ENCODE results near the gene ASAP3. TPM values are rescaled to one million over a fixed set of nuclear protein-coding genes. Genes with fewer than 3 reads are reported as not detected.
A peak's percentile ranks its signal among the peaks of the same experiment; 100 is the strongest.
"Not testable (repeated sequence)": the region's sequence is repeated elsewhere in the genome, so short reads cannot be mapped to it uniquely, and the experiment has no call there.

Gene ASAP3
- polyA plus RNA-seq, 12 donors = 28.5 to 64.5 (median 51.3) TPM; not detected in 1

DNA sequence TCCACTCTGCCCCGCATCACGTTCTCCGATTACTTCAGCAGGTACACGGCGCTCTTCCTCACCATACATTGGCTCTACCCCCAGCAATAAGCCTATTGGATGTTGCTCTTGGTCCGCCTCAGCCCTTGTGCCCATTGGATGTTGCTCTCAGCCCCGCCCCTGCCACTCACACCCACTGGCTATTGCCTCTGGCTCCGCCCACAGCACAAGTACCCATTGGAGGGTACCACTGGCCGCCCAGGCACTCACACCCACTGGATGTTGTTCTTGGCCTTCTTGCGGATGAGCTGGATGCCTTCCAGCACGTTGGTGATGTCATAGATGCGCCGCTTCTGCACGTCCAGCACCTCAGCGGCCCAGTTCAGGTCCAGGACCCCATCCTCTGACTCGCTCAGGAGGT lies 37.6 kb upstream of the ASAP3 start:
- no peak for DNase-seq

DNA sequence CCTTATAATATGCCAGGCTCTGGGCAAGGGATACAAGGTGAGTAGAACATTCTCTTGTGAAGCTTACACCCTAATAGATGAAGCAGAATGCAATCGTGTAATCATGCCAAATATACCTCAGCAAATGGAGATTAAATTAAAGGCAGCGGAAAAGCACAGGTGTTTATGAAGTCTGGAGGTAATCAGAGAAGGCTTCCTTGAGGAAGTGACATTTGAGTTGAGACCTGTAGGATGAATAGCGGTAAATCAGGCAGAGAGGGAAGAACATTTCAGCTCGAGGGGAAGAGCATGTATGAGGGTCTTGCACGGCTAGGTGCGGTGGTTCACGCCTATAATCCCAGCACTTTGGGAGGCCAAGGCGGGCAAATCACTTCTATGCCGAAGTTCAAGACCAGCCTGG lies 33.6 kb upstream of the ASAP3 start:
- no peak for DNase-seq

- DNase-seq = no peak
These were observed 31.9 kb upstream of the ASAP3 start for GRCh38 chr1:23515905-23516304.

GRCh38 chr1:23514111-23514679 lies 30.2 kb upstream of the ASAP3 start:
- DNase-seq = no peak

- DNase-seq = no peak
These were observed 25.9 kb upstream of the ASAP3 start for GRCh38 chr1:23509896-23510295.

DNA sequence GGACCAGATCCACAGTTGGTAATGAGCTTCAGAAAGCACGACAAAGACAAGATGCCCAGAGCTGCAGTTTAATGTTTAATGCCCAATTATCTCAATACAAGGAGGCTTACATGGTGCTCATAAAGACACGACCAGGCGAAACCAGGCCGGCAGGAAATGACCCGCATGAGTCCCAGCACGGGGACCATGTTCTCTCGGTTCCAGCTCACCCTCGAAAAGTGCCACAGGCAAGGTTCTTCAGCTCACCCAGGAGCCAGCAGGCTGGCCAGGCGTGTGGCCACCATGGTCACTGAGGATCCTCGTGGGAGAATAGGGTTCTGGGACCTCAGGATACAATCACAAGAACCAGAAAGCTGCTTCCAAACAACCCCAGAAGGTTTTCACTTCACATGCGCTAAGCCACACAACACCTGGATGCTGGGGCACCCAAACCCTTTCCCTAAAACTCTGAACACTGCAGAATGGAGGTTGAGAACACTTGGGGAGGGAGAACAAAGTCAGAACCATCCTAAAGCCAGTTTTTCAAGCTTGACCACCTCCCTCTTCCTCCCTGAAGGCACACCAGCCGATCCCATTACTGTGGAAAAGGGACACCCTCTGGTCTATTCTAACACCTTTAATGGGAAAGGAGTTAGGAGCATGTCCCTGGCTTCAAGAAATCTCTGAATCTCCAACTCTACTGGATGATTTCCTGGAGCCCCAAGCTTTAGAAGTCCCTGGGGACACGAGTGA lies 22.6 kb upstream of the ASAP3 start:
- DNase-seq = no peak

DNA sequence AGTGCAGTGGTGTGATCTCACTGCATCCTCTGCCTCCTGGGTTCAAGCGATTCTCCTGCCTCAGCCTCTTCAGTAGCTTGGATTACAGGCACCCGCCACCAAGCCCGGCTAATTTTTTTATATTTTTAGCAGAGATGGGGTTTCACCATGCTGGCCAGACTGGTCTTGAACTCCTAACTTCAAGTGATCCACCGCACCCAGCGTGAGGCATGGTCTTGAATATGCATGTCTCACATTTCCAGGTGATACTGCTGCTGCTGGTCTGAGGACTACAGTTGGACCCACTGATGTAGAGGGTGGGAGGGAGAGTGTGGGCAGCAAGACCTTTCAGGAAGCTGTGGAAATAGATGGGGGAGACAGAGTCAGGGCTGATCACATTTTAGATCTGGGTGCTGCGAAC lies 21.9 kb upstream of the ASAP3 start:
- DNase-seq = no peak

- DNase-seq = not testable (repeated sequence)
These were observed 20.2 kb upstream of the ASAP3 start for GRCh38 chr1:23504156-23504555.

- no peak for DNase-seq
These were observed 19.0 kb upstream of the ASAP3 start for GRCh38 chr1:23502951-23503350.

- DNase-seq = no peak
These were observed 16.5 kb upstream of the ASAP3 start for GRCh38 chr1:23500466-23500865.

DNA sequence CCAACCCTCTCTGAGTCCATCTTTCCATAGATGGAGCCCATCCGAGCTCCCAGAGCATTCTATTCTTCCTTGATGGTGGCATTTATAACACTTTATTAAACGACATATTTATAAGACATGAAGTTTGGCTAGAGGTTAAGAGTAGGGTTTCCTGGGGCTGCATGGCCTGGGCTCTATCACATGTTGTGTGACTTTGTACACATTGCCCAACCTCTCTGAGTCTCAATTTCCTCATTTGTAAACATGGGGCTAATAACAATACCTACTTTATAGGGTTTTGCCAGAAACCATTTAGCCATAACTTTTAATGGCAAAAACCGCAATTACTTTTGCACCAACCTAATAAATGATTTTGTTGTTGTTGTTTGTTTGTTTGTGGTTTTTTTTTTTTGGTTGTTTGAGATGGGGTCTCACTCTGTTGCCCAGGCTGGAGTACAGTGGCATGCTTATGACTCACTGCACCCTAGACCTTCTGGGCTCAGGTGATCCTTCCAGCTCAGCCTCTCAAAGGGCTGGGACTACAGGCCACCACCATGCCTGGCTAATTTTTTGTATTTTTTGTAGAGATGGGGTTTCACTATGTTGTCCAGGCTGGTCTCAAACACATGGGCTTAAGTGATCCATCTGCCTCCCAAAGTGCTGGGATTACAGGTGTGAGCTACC lies 13.9 kb upstream of the ASAP3 start:
- DNase-seq = no peak

DNA sequence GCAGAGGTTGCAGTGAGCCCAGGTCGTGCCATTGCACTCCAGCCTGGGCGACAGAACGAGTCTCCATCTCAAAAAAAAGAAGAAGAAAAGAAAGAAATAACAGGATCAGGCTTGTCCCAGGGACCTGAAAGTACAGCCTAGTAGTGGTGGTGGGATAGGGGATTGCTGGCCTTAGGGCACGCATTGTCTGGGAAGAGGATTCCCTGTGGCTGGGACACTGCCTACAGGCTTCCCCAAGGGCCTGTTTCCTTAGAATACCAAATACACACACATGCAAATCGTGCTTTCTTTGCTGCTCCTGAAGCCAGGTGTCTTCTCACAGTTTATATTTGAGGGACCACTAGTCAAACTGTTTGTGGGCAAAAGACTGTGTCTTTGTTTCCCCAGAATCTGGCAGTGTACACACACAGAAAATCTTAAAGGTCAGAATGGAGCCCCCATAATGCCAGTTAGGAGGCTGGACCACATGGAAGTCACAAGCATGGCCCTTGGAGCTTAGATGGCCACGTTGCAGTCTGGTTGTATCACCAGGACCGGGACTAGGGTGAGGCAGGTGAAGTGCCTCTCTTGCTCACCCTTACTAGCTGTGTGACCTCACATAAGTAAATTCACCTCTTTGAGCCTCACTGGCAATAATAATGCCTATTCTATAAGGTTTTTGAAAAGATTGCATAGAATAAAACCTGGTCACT lies 12.7 kb upstream of the ASAP3 start:
- no peak for DNase-seq

- not testable (repeated sequence) for DNase-seq
These were observed 10.9 kb upstream of the ASAP3 start for GRCh38 chr1:23494836-23495235.

DNA sequence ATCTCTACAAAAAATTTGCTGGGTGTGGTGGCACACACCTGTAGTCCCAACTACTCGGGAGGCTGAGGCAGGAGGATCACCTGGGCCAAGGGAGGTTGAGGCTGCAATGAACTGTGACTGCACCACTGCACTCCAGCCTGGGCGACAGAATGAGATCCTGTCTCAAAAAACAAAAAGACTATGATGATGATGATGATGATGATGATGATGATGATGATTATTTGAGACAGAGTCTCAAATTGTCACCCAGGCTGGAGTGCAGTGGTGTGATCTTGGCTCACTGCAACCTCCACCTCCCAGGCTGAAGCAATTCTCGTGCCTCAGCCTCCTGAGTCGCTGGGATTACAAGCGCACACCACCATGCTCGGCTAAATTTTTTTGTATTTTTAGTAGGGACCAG lies 8.8 kb upstream of the ASAP3 start:
- DNase-seq = not testable (repeated sequence)

GRCh38 chr1:23492132-23492720 lies 8.2 kb upstream of the ASAP3 start:
- no peak for DNase-seq

DNA sequence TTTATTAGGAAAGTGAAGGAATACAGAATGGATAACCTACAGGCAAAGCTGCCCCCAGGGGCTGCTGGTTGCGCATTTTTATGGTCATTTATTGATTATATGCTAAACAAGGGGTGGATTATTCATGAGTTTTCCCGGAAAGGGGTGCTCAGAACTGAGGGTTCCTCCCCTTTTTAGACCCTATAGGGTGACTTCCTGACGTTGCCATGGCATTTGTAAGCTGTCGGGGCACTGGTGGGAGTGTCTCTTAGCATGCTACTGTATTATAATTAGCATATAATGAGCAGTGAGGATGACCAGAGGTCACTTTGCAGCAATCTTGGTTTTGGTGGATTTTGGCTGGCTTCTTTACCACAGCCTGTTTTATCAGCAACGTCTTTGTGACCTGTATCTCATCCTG lies 5.9 kb upstream of the ASAP3 start:
- no peak for DNase-seq

DNA sequence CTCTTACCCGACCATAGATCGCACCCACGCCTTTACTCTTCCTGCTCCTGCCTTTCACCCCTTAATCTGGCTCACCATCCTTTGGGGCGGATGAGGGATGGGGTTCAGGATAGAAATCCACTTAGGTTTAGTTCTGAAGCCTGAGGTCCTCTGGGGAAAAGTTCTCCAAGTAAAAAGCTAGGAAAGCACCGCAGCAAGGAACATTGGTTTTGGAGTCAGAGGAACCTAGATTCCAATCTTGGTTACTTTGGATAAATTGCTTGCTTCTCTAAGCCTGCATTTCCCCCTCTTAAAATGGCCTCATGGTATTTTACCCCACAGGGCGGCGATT lies 988 bp upstream of the ASAP3 start:
- DNase-seq = no peak

DNA sequence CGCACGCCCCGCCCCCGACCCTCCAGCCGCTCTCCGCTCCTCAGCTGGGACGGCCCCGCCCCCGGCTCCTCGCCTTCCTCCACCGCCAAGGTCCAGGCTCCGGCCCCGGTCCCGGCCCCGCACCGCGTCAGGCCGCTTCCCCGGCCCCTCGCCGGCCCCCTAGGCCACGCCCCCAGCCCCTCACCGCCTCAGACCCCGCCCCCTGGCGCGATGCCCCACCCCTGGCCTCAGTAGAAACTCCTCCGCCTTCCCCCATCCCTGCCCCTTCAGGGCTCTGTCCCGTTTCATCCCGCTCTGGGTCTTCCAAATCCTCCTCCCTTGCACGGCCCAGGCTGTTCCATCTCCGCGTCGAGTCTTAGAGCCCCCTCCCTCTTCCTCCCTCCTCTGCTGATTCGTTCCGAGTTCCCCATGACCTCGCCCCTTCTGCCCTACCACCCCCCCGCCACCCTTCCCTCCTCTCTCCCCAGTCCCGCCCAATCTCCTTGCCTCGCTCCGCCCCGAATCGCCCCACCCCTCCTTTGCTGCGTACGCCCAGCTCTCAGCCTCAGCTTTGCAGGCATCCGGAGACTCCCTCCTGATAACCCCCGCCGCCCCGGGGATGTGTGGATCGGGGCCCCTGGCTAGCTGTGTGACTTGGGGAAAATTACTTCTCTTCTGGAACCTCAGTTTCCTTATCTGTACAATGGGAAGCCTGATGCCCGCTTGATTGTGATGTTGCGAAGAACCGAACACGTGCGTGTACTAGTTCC lies 448 bp upstream of the ASAP3 start:
- DNase-seq = peak; percentile 94

DNA sequence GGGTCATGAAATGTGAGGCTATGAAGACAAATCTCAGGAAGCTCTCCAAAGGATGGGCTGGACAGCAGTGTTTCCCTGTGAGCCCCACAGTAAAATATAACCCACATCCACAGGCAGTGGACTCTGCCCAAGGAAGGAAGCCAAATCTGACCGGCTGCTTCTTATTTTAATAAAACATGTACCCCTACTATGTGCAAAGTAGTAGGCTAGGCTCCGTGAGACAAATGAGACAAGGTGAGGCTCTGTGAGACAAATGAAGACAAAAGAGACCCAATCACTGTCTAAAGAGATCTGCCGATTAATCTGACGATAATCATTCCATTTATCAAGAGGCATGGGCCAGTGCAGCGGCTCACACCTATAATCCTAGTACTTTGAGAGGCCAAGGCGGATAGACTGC lies 2.1 kb downstream of the ASAP3 start:
- DNase-seq = no peak

GRCh38 chr1:23481026-23481597 lies 2.9 kb downstream of the ASAP3 start:
- DNase-seq = no peak
